HS-27A (cell line): ENCODE measurements around the gene TOGARAM2.
A peak's percentile ranks its signal among the peaks of the same experiment; 100 is the strongest.

Experiments used
- DNase-seq: peaks from one replicate; pipeline ENCODE4 v3.0.0-alpha.2; 2012; ENCODE audit warnings: low read depth, missing footprints

TOGARAM2 gene

DNA sequence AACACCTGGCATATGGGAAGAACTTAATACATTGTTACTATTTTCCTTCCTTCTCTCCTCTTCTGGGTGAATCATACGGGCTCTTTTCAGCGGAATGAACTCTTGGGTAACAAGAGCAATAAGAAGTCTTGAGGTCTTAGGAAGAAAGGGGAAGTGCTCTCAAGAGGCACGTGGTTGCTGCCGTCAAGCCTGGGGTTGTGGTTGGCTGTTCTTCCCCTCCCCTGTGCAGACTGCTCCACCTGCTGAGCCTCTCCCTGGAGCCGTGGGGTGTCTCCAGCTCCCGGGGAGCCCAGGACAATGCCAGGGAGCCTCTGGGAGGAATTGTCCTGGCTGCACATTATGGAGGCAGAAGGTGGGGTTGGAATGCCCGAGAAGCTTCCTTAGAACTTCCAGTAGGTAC lies 19.4 kb downstream of the TOGARAM2 start:
- DNase-seq: no peak

GRCh38 chr2:29000956-29001355 lies 19.9 kb downstream of the TOGARAM2 start:
- DNase-seq: no peak

GRCh38 chr2:29001806-29002205 lies 20.7 kb downstream of the TOGARAM2 start:
- no peak for DNase-seq

DNA sequence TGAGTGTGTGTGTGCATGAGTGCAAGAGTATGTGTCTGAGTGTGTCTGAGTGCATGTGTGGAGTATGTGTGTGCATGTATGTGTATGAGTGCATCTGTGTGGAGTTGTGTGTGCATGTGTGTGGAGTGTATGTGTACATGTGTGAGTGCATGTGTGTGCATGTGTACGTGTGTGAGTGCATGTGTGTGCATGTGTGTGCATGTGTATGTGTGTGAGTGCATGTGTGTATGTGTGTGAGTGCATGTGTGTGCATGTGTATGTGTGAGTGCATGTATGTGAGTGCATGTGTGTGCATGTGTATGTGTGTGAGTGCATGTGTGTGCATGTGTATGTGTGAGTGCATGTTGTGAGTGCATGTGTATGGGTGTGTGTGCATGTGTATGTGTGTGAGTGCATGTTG lies 23.7 kb downstream of the TOGARAM2 start:
- DNase-seq: no peak

GRCh38 chr2:29005331-29005730 lies 24.2 kb downstream of the TOGARAM2 start:
- no peak for DNase-seq

GRCh38 chr2:29006092-29006979 lies 25.2 kb downstream of the TOGARAM2 start:
- no peak for DNase-seq

DNA sequence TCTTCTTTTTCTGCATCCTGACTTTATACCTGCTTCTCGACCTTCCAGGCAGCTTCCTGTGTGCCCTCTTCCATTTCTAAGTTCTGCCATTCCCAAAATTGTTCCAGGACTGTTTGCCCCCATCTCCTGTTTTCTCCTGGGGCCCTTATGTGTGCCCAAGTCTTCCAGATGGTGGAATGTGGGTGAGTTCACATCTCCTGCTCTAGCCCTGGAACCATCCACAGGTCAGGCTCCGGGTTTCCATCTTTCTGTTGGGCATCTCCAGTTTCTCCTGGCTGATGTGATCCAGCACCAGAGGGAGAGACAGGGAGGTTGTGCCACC lies 25.8 kb downstream of the TOGARAM2 start:
- DNase-seq: no peak

DNA sequence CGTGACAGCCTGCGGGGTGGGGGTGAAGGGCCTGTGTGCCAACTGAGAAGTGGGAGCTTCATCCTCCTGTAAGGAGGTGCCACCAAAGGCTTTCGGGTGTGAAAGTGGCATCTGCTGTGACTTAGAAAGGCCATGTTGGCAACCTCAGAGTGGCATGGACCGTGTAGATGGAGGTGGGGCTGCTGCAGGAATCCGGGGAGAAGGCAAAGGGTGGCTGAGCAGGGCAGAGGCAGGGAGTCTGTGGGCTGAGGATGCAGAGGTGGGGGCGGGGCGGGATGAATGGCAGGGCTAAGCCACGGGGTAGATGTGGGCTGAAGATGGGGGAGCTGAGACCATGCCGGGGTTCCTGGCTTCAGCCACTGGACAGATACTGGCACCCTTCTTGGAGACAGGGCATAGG lies 28.2 kb downstream of the TOGARAM2 start:
- no peak for DNase-seq

DNA sequence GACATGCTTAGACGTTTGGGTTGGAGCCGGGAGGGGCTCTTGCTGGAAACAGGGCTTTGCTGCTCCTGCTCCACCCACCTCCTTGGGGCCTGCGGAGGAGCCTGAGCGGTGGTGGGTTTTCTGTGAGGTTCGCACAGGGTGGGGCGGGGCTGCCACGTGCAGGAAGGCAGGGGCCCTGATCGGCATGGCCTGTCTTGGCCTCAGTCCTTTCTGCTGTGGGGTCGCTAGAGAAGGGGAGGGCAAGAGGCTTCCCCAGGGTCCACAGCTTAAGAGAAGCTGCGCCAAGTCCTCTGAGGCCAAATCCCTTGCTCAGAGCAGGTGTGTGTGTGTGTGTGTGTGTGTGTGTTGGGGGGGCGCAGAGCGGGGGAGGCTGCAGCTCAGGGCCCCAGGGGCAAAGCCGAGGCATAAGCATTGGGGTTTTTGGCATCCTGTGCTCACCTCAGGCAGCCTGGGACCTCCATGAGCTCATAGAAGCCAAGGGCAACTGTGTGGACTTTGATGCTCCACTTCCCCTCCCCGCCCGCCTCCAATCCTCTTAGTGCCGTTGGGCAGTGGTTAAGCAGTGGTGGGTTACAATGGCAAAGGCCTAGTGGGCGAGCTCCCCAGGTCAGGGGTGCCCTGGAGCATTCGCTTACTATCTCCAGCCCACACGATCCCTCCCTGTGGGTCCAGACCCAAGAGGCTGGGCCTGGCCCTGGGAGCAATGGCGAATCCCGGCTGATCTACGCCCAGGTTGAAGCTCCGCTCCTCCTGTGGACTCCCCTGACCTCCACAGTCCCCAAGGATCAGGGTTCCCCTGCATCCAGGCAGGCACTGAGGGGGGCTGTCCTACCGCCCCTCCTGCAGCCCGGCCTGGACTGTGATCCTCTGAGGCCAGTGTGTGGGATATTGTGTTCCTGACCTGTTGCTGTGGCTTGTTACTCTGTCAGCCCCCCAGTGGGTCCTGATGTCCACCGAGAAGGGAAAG lies 28.9 kb downstream of the TOGARAM2 start:
- no peak for DNase-seq

- DNase-seq: no peak
Measured at GRCh38 chr2:29010946-29011345, 29.8 kb downstream of the TOGARAM2 start.

- no peak for DNase-seq
Measured at GRCh38 chr2:29011418-29012060, 30.4 kb downstream of the TOGARAM2 start.

DNA sequence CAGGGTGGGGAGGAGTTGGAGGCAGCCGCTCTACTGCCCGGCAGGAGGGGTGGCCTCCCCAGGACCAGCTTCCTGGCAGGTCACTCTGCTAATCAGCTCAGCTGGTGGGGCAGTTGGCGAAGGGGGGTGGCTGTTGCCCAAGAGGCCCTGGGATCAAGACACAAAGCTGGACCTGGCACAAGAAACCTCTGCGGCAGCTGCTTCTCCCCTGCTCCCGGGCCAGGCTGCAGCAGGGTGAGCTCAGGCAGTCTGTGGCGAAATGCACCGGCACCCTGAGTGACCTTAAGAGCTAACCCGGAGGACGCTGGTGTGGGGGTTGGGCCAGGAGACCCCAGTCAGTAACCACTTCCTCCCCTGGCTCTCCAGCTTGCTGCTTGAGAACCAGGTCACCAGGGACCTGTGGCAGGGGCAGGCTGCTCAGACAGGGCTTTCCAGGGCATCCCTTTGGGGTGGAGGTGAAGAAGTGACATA lies 31.1 kb downstream of the TOGARAM2 start:
- no peak for DNase-seq

GRCh38 chr2:29013057-29013780 lies 32.1 kb downstream of the TOGARAM2 start:
- no peak for DNase-seq

GRCh38 chr2:29014331-29014730 lies 33.2 kb downstream of the TOGARAM2 start:
- DNase-seq: no peak

GRCh38 chr2:29014811-29015421 lies 33.8 kb downstream of the TOGARAM2 start:
- DNase-seq: peak; percentile 15

DNA sequence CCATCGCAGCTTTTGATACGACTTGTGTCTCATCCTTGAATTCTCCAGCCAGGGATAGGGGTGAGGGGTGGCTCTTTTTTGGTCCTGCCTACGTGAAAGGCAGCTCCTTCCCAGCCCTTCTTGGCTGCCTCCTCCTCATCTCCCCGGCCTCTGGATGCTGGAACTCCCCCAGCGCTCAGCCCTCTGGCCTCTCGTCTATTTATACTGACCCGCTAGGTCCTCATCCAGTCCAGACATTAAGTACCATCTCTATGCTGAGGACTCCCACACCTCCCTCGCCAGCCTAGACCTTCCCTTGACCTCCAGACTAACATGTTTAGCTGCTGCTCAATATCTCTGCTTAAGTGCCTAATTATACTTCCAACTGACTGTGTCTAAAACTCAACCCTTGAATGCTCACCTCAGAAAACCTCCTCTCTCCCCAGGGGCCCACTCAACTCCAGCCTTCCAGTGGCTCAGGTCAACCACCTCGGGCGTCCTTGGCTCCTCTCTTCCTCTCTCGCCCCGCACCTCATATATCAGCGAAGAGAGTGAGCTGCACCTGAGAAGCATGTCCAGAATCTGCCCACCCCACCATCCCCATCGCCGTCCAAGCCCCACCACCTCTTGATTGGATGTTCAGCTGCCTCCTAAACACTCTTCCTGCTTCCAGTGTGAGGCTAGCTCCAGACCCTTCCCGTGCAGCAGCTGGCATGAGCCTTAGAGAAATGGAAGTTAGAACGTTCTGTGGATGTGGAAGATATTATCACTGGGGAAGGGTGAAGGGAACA lies 34.8 kb downstream of the TOGARAM2 start:
- DNase-seq: no peak

DNA sequence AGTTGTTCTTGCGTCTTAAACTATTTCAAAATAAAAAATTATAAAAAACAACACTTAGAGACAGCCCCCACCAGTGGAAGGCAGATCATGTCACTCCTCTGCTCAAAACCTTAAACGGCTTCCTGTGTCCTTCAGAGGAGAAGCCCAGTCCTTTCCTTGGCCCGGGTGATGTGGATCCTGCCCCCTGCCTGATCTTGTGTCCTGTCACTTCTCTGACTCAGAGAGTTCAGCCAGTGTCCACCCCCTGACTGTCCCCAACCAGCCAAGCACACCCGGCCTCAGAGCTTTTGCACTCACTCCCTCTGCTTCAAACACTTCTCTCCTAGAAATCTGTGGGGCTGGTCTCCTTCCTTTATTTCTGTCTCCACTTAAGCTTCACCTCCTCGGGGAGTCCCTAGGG lies 35.4 kb downstream of the TOGARAM2 start:
- DNase-seq: no peak

- no peak for DNase-seq
Measured at GRCh38 chr2:29017716-29018435, 36.8 kb downstream of the TOGARAM2 start.

DNA sequence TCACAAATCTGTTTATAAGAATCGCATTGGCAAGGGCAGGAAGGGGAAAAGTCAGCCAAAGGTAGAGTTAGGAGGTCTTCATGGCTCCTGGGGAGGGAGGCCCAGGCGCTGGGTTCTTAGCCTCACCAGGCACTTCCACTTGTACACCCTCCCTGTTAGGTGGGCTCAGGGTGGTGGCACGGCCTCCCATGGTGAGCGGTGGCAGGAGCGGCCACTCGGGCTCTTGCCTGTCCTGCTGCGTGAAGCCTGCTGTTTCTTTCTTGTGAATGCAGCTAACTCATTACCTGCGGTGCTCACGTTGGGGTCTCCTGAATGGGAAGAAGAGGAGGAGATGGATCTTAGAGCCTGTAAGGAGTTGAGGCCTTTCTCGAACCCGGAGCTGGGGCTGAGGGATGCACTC lies 40.8 kb downstream of the TOGARAM2 start:
- DNase-seq: no peak

DNA sequence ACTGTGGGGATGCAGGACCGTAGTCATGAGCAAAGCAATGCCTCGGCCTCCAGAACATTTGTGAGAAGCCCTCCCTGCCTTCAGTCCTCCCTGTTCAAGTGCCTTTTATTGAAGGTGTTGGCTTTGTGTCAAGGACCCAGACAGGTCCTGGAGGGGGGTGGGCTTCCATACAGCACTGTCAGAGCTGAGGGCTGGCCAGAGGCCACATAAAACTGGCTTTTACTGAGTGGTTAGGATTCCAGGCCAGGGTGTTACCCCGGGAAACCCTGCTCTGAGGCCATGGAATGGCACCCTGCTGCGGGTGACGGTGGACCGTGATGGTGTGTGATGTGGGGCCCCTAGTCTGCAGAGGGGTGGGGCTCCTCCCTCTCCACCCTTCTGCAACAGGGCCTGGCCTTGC lies 41.6 kb downstream of the TOGARAM2 start:
- DNase-seq: no peak
